H1 (cell line): ENCODE measurements around the gene MPV17L2. TPM values are rescaled to one million over a fixed set of nuclear protein-coding genes. Genes with fewer than 3 reads are reported as not detected.

Experiments used
- MAX ChIP-seq: IDR thresholded peaks from 2 replicates; pipeline ENCODE4 v1.6.1; 2012; ENCODE audit warnings: inconsistent platforms
- NANOG ChIP-seq: IDR thresholded peaks from 2 replicates; pipeline ENCODE4 v1.6.1; 2011; ENCODE audit warnings: low read length, low read depth, mild to moderate bottlenecking, inconsistent platforms; ENCODE audit not compliant: insufficient read depth, poor library complexity, severe bottlenecking
- SP1 ChIP-seq: IDR thresholded peaks from 2 replicates; pipeline ENCODE4 v1.6.1; 2011; ENCODE audit warnings: low read depth, low read length
- USF2 ChIP-seq: IDR thresholded peaks from 2 replicates; pipeline ENCODE4 v1.6.1; 2011; ENCODE audit warnings: low read length, improper control_type of control experiment
- YY1 ChIP-seq: IDR thresholded peaks from 2 replicates; pipeline ENCODE4 v1.6.1; 2011; ENCODE audit warnings: low read depth, mild to moderate bottlenecking, low read length
- polyA plus RNA-seq, 7 experiments: library from polyadenylated mRNA; depleted of rRNA in 3 of 7; stranded (reverse) in 5 of 7; unstranded in 2 of 7; fragments of >200 nt in 5 of 7; fragments of 200-250 nt in 2 of 7; gene quantifications; 1 replicate in 5 of 7; 2 replicates in 1 of 7; 4 replicates in 1 of 7; pipeline versions ENCODE4 v1.2.1 to v1.2.3, GENCODE V29; 2011 to 2013; ENCODE audit warnings: missing spikeins in 2 of 7, mixed read lengths in 2 of 7
- total RNA-seq: library from RNA; stranded (reverse); fragmentation: NEBNext Ultra II Directional; extraction: Animal tissue kit (Norgen Biotek cat#: 25700); gene quantifications from 2 replicates; pipeline ENCODE4 v1.2.1, GENCODE V29; 2021

The MPV17L2 gene
- total and polyA plus RNA-seq, 2 of the 8 experiments (the other 6 are each of a cell fraction or from before 2014, with no cell fraction given), result 24.2 to 82.6 TPM

GRCh38 chr19:18202778-18203407, 9.9 kb downstream of the MPV17L2 start (continued):
- peak; percentile 77 for TF ChIP-seq USF2
- peak; percentile 93 for TF ChIP-seq MAX
- TF ChIP-seq SP1, result 0 out of 2 replicates have a peak, but pooled peaks have one; percentile 30
- no peak for TF ChIP-seq NANOG
- TF ChIP-seq YY1, result 0 out of 2 replicates have a peak, but pooled peaks have one; percentile 32
